HG02678 (cell line): ENCODE data around the gene SKI.

Experiments
- ATAC-seq: cut with Tn5 transposase; IDR thresholded peaks from one replicate; pipeline ENCODE4 v1.9.1; 2021; ENCODE audit warnings: mild to moderate bottlenecking, moderate library complexity; ENCODE audit not compliant: unreplicated experiment

SKI gene

GRCh38 chr1:2304921-2305681 is 77.0 kb downstream of the SKI start:
- no peak for ATAC-seq

- ATAC-seq: no peak
These were observed 78.2 kb downstream of the SKI start for GRCh38 chr1:2306151-2306978.

- no peak for ATAC-seq
These were observed 79.0 kb downstream of the SKI start for GRCh38 chr1:2307064-2307605.

- ATAC-seq: no peak
These were observed 79.9 kb downstream of the SKI start for GRCh38 chr1:2307972-2308371.

- no peak for ATAC-seq
These were observed 80.7 kb downstream of the SKI start for GRCh38 chr1:2308844-2309243.

GRCh38 chr1:2310332-2311183 is 82.4 kb downstream of the SKI start:
- ATAC-seq: no peak

- no peak for ATAC-seq
These were observed 83.3 kb downstream of the SKI start for GRCh38 chr1:2311184-2312032.

- no peak for ATAC-seq
These were observed 84.0 kb downstream of the SKI start for GRCh38 chr1:2312160-2312514.

GRCh38 chr1:2312515-2313301 is 84.6 kb downstream of the SKI start:
- no peak for ATAC-seq

GRCh38 chr1:2313651-2314261 is 85.6 kb downstream of the SKI start:
- ATAC-seq: no peak

- ATAC-seq: no peak
These were observed 86.2 kb downstream of the SKI start for GRCh38 chr1:2314273-2314802.

- no peak for ATAC-seq
These were observed 86.9 kb downstream of the SKI start for GRCh38 chr1:2314803-2315673.

GRCh38 chr1:2315674-2316450 is 87.7 kb downstream of the SKI start:
- ATAC-seq: no peak

GRCh38 chr1:2316451-2316961 is 88.4 kb downstream of the SKI start:
- ATAC-seq: no peak

- ATAC-seq: no peak
These were observed 89.3 kb downstream of the SKI start for GRCh38 chr1:2317230-2318065.
